ENCODE results near the gene NDUFS6. TPM values are rescaled to one million over a fixed set of nuclear protein-coding genes. Genes with fewer than 3 reads are reported as not detected.
A peak's percentile ranks its signal among the peaks of the same experiment; 100 is the strongest.

The NDUFS6 gene
- total RNA-seq, 6 donors from 2014 or later = 22.9 to 64.6 (median 39.3) TPM

- ATAC-seq (ENCODE audit: low FRiP score in 2 of 2) = no peak
- H3K27ac ChIP-seq = no peak overlapping the region
- H3K27me3 ChIP-seq = no peaks in the 10 kb centered on the region
- H3K4me3 ChIP-seq = no peak overlapping the region
- H3K4me1 ChIP-seq = no peaks in the 10 kb centered on the region
- H3K36me3 ChIP-seq = no peaks in the 10 kb centered on the region
- H3K9me3 ChIP-seq = no peaks in the 10 kb centered on the region
- no peak for DNase-seq
- TF ChIP-seq CTCF (IDR thresholded peaks at IDR 0.05) (no peak), EP300 (IDR thresholded peaks at IDR 0.05) (no peak), POLR2A (IDR thresholded peaks at IDR 0.05) (no peak), POLR2AphosphoS5 (IDR thresholded peaks at IDR 0.05) (no peak)
- WGBS, 2 donors = 72 to 82% methylated on average over 8 of the region's 8 CpGs
Measured at GRCh38 chr5:1785062-1785461, 16.1 kb upstream of the NDUFS6 start.

GRCh38 chr5:1785984-1786383 is 15.2 kb upstream of the NDUFS6 start:
- Histone ChIP-seq H3K27ac (no peak overlapping the region), H3K4me1 (no peaks in the 10 kb centered on the region), H3K36me3 (no peaks in the 10 kb centered on the region), H3K9me3 (no peaks in the 10 kb centered on the region), H3K27me3 (no peaks in the 10 kb centered on the region), H3K4me3 (no peak overlapping the region)
- ATAC-seq (ENCODE audit: low FRiP score in 2 of 2) (peak in 1 of 2 donors; percentile 9), DNase-seq (no peak)
- WGBS, 2 donors = 90 to 95% methylated on average over 13 of the region's 13 CpGs
- TF ChIP-seq POLR2AphosphoS5 (IDR thresholded peaks at IDR 0.05) (no peak), EP300 (IDR thresholded peaks at IDR 0.05) (no peak), POLR2A (IDR thresholded peaks at IDR 0.05) (no peak), CTCF (IDR thresholded peaks at IDR 0.05) (no peak)

GRCh38 chr5:1786621-1787471 is 14.4 kb upstream of the NDUFS6 start:
- no peaks in the 10 kb centered on the region for H3K9me3 ChIP-seq
- H3K27ac ChIP-seq = no peak overlapping the region

GRCh38 chr5:1787472-1788047 is 13.6 kb upstream of the NDUFS6 start:
- no peaks in the 10 kb centered on the region for H3K27me3 ChIP-seq

More at GRCh38 chr5:1786621-1787471, 14.4 kb upstream of the NDUFS6 start:
- H3K4me3 ChIP-seq = no peak overlapping the region
- TF ChIP-seq CTCF (IDR thresholded peaks at IDR 0.05) = no peak
- no peak for TF ChIP-seq POLR2A (IDR thresholded peaks at IDR 0.05)
- no peak for TF ChIP-seq POLR2AphosphoS5 (IDR thresholded peaks at IDR 0.05)
- no peak for TF ChIP-seq EP300 (IDR thresholded peaks at IDR 0.05)
- 90 to 91% methylated on average over 20 to 29 of the region's 29 CpGs for WGBS, 2 donors
- H3K36me3 ChIP-seq = no peaks in the 10 kb centered on the region
- H3K4me1 ChIP-seq = no peaks in the 10 kb centered on the region
- no peak for ATAC-seq (ENCODE audit: low FRiP score in 2 of 2)
- DNase-seq = no peak
- no peaks in the 10 kb centered on the region for H3K27me3 ChIP-seq

More at GRCh38 chr5:1787472-1788047, 13.6 kb upstream of the NDUFS6 start:
- H3K4me3 ChIP-seq = no peak overlapping the region
- H3K36me3 ChIP-seq = no peaks in the 10 kb centered on the region
- H3K4me1 ChIP-seq = no peaks in the 10 kb centered on the region
- no peak overlapping the region for H3K27ac ChIP-seq
- H3K9me3 ChIP-seq = no peaks in the 10 kb centered on the region
- 85 to 92% methylated on average over 12 of the region's 12 CpGs for WGBS, 2 donors
- TF ChIP-seq EP300 (IDR thresholded peaks at IDR 0.05) (no peak), POLR2AphosphoS5 (IDR thresholded peaks at IDR 0.05) (no peak), CTCF (IDR thresholded peaks at IDR 0.05) (no peak)
- no peak for DNase-seq
- ATAC-seq (ENCODE audit: low FRiP score in 2 of 2) = no peak

Data from upper lobe of left lung (tissue), 6 donors.